GM19467 (cell line): ENCODE data around the gene BBX.

Experiments
- ATAC-seq: cut with Tn5 transposase; IDR thresholded peaks from one replicate; pipeline ENCODE4 v1.9.1; 2021; ENCODE audit warnings: mild to moderate bottlenecking, moderate library complexity; ENCODE audit not compliant: unreplicated experiment

The BBX gene

GRCh38 chr3:107738486-107739183, 215.9 kb downstream of the BBX start:
- no peak for ATAC-seq

- ATAC-seq, result no peak
Observed at GRCh38 chr3:107739227-107739626, 216.5 kb downstream of the BBX start.

GRCh38 chr3:107740992-107741896, 218.5 kb downstream of the BBX start:
- ATAC-seq, result no peak

- no peak for ATAC-seq
Observed at GRCh38 chr3:107745354-107745753, 222.6 kb downstream of the BBX start.

- ATAC-seq, result no peak
Observed at GRCh38 chr3:107752202-107752990, 229.6 kb downstream of the BBX start.

GRCh38 chr3:107753494-107753893, 230.7 kb downstream of the BBX start:
- ATAC-seq, result no peak

- ATAC-seq, result no peak
Observed at GRCh38 chr3:107753976-107754375, 231.2 kb downstream of the BBX start.

- no peak for ATAC-seq
Observed at GRCh38 chr3:107756649-107757048, 233.9 kb downstream of the BBX start.

GRCh38 chr3:107757140-107757539, 234.4 kb downstream of the BBX start:
- ATAC-seq, result no peak

- no peak for ATAC-seq
Observed at GRCh38 chr3:107760144-107760543, 237.4 kb downstream of the BBX start.

- ATAC-seq, result no peak
Observed at GRCh38 chr3:107761391-107761790, 238.6 kb downstream of the BBX start.

- no peak for ATAC-seq
Observed at GRCh38 chr3:107765524-107765923, 242.8 kb downstream of the BBX start.

- ATAC-seq, result no peak
Observed at GRCh38 chr3:107767897-107768605, 245.3 kb downstream of the BBX start.

- no peak for ATAC-seq
Observed at GRCh38 chr3:107769882-107770281, 247.1 kb downstream of the BBX start.

GRCh38 chr3:107772016-107772415, 249.3 kb downstream of the BBX start:
- ATAC-seq, result no peak

- ATAC-seq, result no peak
Observed at GRCh38 chr3:107775974-107776373, 253.2 kb downstream of the BBX start.

- no peak for ATAC-seq
Observed at GRCh38 chr3:107781253-107781652, 258.5 kb downstream of the BBX start.

- ATAC-seq, result no peak
Observed at GRCh38 chr3:107782054-107782453, 259.3 kb downstream of the BBX start.

- ATAC-seq, result no peak
Observed at GRCh38 chr3:107790612-107791011, 267.9 kb downstream of the BBX start.

- ATAC-seq, result no peak
Observed at GRCh38 chr3:107791027-107791426, 268.3 kb downstream of the BBX start.

GRCh38 chr3:107791450-107791849, 268.7 kb downstream of the BBX start:
- no peak for ATAC-seq
